Gastrocnemius medialis (tissue), 4 donors: ENCODE results near the gene DOC2B. TPM values are rescaled to one million over a fixed set of nuclear protein-coding genes. Genes with fewer than 3 reads are reported as not detected.

Experiments used
- ATAC-seq, 2 donors: fragments of 150-250 bp; one replicate each; pipeline ENCODE4 v1.9.1; 2016
- DNase-seq, 2 donors: peaks; one replicate each; pipeline ENCODE4 v3.0.0-alpha.2; 2019
- H3K27ac ChIP-seq, 4 donors: fragments of 200-600 bp; sonication (generic); 1 replicate in 1 of 4; 2 replicates in 3 of 4; pipeline ENCODE4 v1.5.1; 2016 to 2018; ENCODE audit warnings: mild to moderate bottlenecking in 2 of 4, moderate library complexity in 1 of 4
- H3K27me3 ChIP-seq, 3 donors: fragments of 200-600 bp; sonication (generic) in 2 of 3; 1 replicate in 1 of 3; 2 replicates in 2 of 3; pipeline versions ENCODE4 v1.5.1 to v1.6.0; 2016 to 2019; ENCODE audit warnings: mild to moderate bottlenecking in 1 of 3, moderate library complexity in 1 of 3
- H3K36me3 ChIP-seq, 2 donors: fragments of 200-600 bp; sonication (generic) in 1 of 2; one replicate each; pipeline ENCODE4 v1.5.1; 2017 to 2018
- H3K4me1 ChIP-seq, 2 donors: fragments of 200-600 bp; sonication (generic) in 1 of 2; one replicate each; pipeline ENCODE4 v1.5.1; 2016 to 2017; ENCODE audit warnings: mild to moderate bottlenecking in 2 of 2
- H3K4me3 ChIP-seq, 4 donors: fragments of 200-600 bp; sonication (generic) in 3 of 4; 1 replicate in 1 of 4; 2 replicates in 3 of 4; pipeline ENCODE4 v1.5.1; 2016 to 2019; ENCODE audit warnings: mild to moderate bottlenecking in 2 of 4
- H3K9me3 ChIP-seq, 3 donors: fragments of 200-600 bp; sonication (generic) in 2 of 3; 1 replicate in 1 of 3; 2 replicates in 2 of 3; pipeline ENCODE4 v1.5.1; 2016 to 2019
- POLR2A ChIP-seq, 2 donors: fragments of 450-650 bp; IDR thresholded peaks; one replicate each; pipeline ENCODE4 v1.6.1; 2017; ENCODE audit warnings: antibody characterized with exemption in 2 of 2, mild to moderate bottlenecking in 2 of 2, moderate library complexity in 2 of 2
- in situ Hi-C, 4 donors: fragments of 200-750 bp; cut with MboI; loops; one replicate each; pipeline versions ENCODE4 v1.15.0 to v1.8.0; 2017; ENCODE audit warnings: low sequenced_read_pairs in 4 of 4
- intact Hi-C: fragments of 100-400 bp; cut with DNase I; formaldehyde crosslinking; loops from one replicate; pipeline ENCODE4 v1.15.1; 2023; ENCODE audit warnings: low total_unique reads
- total RNA-seq, 4 donors: library from RNA; depleted of rRNA; stranded (reverse); fragments of >200 nt; gene quantifications; one replicate each; pipeline versions ENCODE4 v1.1.0 to v1.2.3, GENCODE V29; 2016
- TF ChIP-seq, protein P1 (sequence below), 5 experiments: fragments of 450-650 bp in 3 of 5; fragments of 200-600 bp in 2 of 5; sonication (generic) in 2 of 5; IDR thresholded peaks in 4 of 5; conservative IDR thresholded peaks in 1 of 5; 1 replicate in 4 of 5; 2 replicates in 1 of 5; pipeline ENCODE4 v1.5.1; 2016 to 2019; ENCODE audit warnings: antibody characterized with exemption in 5 of 5, mild to moderate bottlenecking in 3 of 5, moderate library complexity in 3 of 5

The DOC2B gene
- total RNA-seq, 4 donors from 2014 or later, result 1.1 to 4.0 (median 3.8) TPM

- no peak overlapping the region for H3K27ac ChIP-seq
- no peaks in the 10 kb centered on the region for H3K4me1 ChIP-seq
- peak in 1 of 2 donors; percentile 45 for ATAC-seq
- H3K27me3 ChIP-seq, result no peaks in the 10 kb centered on the region
- H3K9me3 ChIP-seq, result no peaks in the 10 kb centered on the region
- TF ChIP-seq, protein P1, sequence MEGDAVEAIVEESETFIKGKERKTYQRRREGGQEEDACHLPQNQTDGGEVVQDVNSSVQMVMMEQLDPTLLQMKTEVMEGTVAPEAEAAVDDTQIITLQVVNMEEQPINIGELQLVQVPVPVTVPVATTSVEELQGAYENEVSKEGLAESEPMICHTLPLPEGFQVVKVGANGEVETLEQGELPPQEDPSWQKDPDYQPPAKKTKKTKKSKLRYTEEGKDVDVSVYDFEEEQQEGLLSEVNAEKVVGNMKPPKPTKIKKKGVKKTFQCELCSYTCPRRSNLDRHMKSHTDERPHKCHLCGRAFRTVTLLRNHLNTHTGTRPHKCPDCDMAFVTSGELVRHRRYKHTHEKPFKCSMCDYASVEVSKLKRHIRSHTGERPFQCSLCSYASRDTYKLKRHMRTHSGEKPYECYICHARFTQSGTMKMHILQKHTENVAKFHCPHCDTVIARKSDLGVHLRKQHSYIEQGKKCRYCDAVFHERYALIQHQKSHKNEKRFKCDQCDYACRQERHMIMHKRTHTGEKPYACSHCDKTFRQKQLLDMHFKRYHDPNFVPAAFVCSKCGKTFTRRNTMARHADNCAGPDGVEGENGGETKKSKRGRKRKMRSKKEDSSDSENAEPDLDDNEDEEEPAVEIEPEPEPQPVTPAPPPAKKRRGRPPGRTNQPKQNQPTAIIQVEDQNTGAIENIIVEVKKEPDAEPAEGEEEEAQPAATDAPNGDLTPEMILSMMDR (IDR thresholded peaks at IDR 0.05 in 4 of 5, conservative IDR thresholded peaks at IDR 0.05 in 1 of 5), result peak in 3 of 5 experiments; percentile 34 to 54 (median 35)
- TF ChIP-seq POLR2A (IDR thresholded peaks at IDR 0.05), result no peak
- intact Hi-C loops (no loop called here), in situ Hi-C loops (no loop called here)
- no peak overlapping the region for H3K4me3 ChIP-seq
- no peak for DNase-seq
- H3K36me3 ChIP-seq, result no peaks in the 10 kb centered on the region
Observed at GRCh38 chr17:164303-165235, 16.9 kb downstream of the DOC2B start.

DNA sequence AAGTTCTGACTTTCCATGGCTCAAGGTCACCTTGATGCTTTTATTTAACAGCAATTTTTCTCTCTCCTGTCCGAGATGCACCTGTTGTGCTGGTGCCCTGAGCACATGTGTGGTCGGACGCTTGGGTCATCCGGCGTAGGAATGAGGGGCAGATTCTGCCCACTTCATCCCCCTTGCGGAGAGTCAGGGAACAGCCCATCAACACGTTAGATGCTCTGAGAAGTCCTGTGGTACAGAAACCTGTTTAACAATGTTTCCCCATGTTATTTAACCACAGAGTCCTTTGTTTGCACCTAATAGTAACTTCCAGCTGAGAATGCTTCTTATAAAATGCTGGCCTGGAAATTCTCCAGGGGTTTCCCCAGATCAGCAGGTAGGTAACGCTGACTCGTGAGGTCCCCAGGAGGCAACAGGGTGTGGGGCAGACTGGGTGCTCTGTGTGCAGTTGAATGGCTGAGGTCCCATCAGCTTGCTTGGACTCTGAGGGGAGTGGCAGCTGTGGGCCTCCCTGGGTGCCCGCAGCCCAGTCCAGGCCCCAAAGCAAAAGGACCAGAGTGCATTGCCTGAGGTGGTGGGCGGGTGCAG lies 17.8 kb downstream of the DOC2B start:
- ATAC-seq (no peak), DNase-seq (no peak)
- in situ Hi-C loops, result no loop called here
- no peak overlapping the region for H3K4me3 ChIP-seq
- no peak overlapping the region for H3K27ac ChIP-seq
- H3K27me3 ChIP-seq, result no peaks in the 10 kb centered on the region
- H3K4me1 ChIP-seq, result no peaks in the 10 kb centered on the region
- intact Hi-C loops, result no loop called here
- TF ChIP-seq POLR2A (IDR thresholded peaks at IDR 0.05), result no peak
- TF ChIP-seq, protein P1 (IDR thresholded peaks at IDR 0.05 in 4 of 5, conservative IDR thresholded peaks at IDR 0.05 in 1 of 5), result no peak
- no peaks in the 10 kb centered on the region for H3K9me3 ChIP-seq
- H3K36me3 ChIP-seq, result no peaks in the 10 kb centered on the region

- no peaks in the 10 kb centered on the region for H3K36me3 ChIP-seq
- no peak overlapping the region for H3K27ac ChIP-seq
- intact Hi-C loops, result no loop called here
- in situ Hi-C loops, result no loop called here
- H3K9me3 ChIP-seq, result no peaks in the 10 kb centered on the region
- no peak overlapping the region for H3K4me3 ChIP-seq
- no peaks in the 10 kb centered on the region for H3K4me1 ChIP-seq
- DNase-seq, result no peak
- no peak for TF ChIP-seq POLR2A (IDR thresholded peaks at IDR 0.05)
- TF ChIP-seq, protein P1 (IDR thresholded peaks at IDR 0.05 in 4 of 5, conservative IDR thresholded peaks at IDR 0.05 in 1 of 5), result no peak
- ATAC-seq, result no peak
- no peaks in the 10 kb centered on the region for H3K27me3 ChIP-seq
Observed at GRCh38 chr17:162689-163088, 18.8 kb downstream of the DOC2B start.

DNA sequence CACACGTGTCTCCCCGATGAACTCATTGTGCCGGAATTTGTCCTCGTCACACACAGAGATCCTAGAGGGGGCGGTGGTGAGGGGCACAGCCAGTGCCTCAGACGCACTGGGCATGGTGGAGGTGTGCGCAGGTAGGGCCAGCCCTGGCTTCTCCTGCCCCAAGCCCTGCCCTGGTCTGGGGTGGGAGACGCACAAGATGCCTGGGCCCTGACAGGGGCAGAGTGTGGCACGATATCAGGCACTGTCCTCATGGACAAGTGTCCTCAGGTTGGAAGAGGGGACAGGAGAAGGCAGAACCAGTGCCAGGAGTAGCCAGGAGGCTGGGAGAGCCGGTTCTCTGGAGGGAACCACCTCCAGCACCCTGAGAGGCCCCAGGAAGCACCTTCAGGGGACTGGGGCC lies 20.0 kb downstream of the DOC2B start:
- no peaks in the 10 kb centered on the region for H3K36me3 ChIP-seq
- no peaks in the 10 kb centered on the region for H3K9me3 ChIP-seq
- no peak for DNase-seq
- H3K4me1 ChIP-seq, result no peaks in the 10 kb centered on the region
- intact Hi-C loops (no loop called here), in situ Hi-C loops (no loop called here)
- no peaks in the 10 kb centered on the region for H3K27me3 ChIP-seq
- H3K4me3 ChIP-seq, result no peak overlapping the region
- no peak for TF ChIP-seq POLR2A (IDR thresholded peaks at IDR 0.05)
- TF ChIP-seq, protein P1 (IDR thresholded peaks at IDR 0.05 in 4 of 5, conservative IDR thresholded peaks at IDR 0.05 in 1 of 5), result no peak
- no peak overlapping the region for H3K27ac ChIP-seq
- ATAC-seq, result no peak
